Activated CD4-positive, alpha-beta T cell treated with anti-CD3 and anti-CD28 coated beads, Interleukin-2, amount 50 U/mL, for 16 hours (primary cell): ENCODE measurements around the gene MICAL2.

ENCODE experiments used
- DNase-seq: peaks from one replicate; pipeline ENCODE4 v3.0.0-alpha.2; 2020

MICAL2 gene

GRCh38 chr11:12291766-12292165 lies 181.4 kb downstream of the MICAL2 start:
- no peak for DNase-seq

- no peak for DNase-seq
Observed at GRCh38 chr11:12292766-12293165, 182.4 kb downstream of the MICAL2 start.

GRCh38 chr11:12293486-12293885 lies 183.1 kb downstream of the MICAL2 start:
- DNase-seq = no peak

- DNase-seq = no peak
Observed at GRCh38 chr11:12294613-12295012, 184.2 kb downstream of the MICAL2 start.

- no peak for DNase-seq
Observed at GRCh38 chr11:12295943-12296342, 185.6 kb downstream of the MICAL2 start.

GRCh38 chr11:12298610-12299009 lies 188.2 kb downstream of the MICAL2 start:
- no peak for DNase-seq

GRCh38 chr11:12301379-12301778 lies 191.0 kb downstream of the MICAL2 start:
- DNase-seq = no peak

- no peak for DNase-seq
Observed at GRCh38 chr11:12303421-12304149, 193.2 kb downstream of the MICAL2 start.

- DNase-seq = no peak
Observed at GRCh38 chr11:12306830-12307229, 196.4 kb downstream of the MICAL2 start.

- DNase-seq = no peak
Observed at GRCh38 chr11:12312132-12312531, 201.7 kb downstream of the MICAL2 start.
